GM18858 (cell line): ENCODE data around the gene SCAF1.

Experiments used
- ATAC-seq: cut with Tn5 transposase; IDR thresholded peaks from one replicate; pipeline ENCODE4 v1.9.1; 2021; ENCODE audit not compliant: unreplicated experiment

SCAF1 gene

DNA sequence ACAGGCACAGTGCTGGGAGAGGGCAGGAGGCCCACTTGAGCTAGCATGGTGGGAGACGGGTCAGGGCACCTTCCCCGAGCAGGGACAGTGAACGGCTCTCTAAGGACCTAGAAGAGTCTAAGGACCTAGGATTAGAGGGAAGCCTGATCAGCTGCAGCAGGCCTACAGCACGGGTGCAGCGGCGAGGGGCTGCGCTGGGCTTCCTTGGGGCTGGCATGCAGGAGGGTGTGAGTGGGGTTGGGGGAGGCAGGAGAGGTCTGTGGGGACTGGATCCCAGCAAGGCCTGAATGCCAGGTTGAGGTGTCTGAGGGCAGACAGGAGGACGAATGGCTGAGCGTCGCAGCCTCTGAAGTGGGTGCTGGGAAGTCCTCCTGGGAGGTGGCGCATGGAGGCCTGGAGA, 3.6 kb downstream of the SCAF1 start:
- no peak for ATAC-seq

DNA sequence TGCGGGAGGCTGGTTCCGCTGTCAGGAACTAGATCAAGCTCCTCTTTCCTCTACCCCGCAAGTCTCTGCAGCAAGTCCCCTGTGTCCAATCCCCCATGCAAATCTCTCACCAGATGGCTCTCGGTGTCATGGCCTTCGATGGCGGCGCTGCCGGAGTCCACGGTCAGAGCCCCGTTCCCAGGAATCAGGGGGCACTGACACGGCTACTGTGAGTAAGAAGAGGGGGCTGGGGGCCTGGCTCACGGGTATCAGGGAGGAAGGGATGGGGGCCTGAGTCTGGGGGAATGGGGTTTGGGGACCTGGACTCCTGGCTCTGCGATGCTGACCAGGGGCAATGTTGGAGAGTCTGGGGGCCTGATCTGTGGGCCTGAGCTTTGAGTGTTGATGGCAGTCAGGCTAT, 4.0 kb downstream of the SCAF1 start:
- no peak for ATAC-seq

DNA sequence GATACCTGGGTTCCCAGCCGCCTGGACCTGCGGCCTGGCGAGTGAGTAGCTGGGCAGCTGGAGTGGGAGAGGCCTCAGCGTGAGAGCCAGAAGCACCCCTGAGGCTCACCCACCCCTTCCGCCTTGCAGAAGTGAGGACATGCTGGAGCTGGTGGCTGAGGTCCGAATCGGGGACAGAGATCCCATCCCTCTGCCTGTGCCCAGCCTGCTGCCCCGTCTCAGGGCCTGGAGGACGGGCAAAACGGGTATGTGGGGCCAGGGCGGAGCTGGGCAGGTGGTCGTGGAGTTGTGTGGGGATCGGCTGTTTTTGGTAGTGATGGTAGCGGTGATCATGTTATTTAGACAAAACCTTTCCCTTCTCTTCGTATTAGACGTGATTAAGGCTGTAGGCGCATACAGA, 4.6 kb downstream of the SCAF1 start:
- no peak for ATAC-seq

GRCh38 chr19:49651029-49651819, 9.2 kb downstream of the SCAF1 start:
- no peak for ATAC-seq

DNA sequence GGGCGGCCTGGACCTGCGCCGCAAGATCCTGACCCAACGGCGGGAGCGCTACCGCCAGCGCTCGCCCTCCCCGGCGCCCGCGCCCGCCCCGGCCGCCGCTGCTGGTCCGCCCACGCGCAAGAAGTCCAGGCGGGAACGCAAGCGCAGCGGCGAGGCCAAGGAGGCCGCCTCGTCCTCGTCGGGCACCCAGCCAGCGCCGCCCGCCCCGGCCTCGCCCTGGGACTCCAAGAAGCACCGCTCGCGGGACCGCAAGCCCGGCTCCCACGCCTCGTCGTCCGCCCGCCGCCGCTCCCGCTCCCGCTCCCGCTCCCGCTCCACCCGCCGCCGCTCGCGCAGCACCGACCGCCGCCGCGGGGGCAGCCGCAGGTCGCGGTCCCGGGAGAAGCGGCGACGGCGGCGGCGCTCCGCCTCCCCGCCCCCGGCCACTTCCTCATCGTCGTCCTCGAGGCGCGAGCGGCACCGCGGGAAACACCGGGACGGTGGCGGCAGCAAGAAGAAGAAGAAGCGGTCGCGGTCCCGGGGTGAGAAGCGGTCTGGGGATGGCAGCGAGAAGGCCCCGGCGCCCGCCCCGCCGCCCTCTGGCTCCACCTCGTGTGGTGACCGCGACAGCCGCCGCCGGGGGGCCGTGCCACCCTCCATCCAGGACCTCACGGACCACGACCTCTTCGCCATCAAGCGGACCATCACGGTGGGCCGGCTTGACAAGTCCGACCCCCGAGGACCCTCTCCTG, 10.0 kb downstream of the SCAF1 start:
- ATAC-seq = no peak

- ATAC-seq = no peak
These were observed 10.8 kb downstream of the SCAF1 start for GRCh38 chr19:49652551-49653465.

DNA sequence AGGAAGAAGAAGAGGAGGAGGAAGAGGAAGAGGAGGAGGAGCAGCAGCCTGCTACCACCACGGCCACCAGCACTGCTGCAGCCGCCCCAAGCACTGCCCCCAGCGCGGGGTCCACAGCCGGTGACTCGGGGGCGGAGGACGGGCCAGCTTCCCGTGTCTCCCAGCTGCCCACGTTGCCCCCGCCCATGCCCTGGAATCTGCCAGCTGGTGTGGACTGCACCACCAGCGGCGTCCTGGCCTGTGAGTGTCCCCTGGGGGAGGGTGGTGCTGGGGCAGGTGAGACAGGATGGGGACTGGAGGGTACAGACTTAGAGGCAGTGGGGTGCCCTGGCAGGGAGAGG, 11.4 kb downstream of the SCAF1 start:
- ATAC-seq = no peak

DNA sequence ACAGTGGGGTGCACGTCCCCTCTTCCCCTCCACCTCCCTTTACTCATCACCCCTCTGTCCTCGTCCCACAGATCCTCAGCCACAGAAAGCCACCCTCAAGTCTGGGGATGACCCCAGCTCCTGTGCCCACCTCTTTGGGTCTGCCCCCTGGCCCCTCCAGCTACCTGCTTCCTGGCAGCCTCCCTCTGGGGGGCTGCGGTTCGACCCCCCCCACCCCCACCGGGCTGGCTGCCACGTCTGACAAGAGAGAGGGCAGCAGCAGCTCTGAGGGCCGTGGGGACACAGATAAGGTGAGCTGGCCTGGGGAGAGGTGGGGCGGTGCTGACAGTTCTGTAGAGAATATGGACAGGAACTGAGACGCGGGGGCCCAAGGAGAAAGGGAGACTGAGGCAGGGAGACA, 12.6 kb downstream of the SCAF1 start:
- no peak for ATAC-seq

GRCh38 chr19:49655570-49656455, 13.8 kb downstream of the SCAF1 start:
- no peak for ATAC-seq

- ATAC-seq = no peak
These were observed 14.6 kb downstream of the SCAF1 start for GRCh38 chr19:49656456-49657109.

DNA sequence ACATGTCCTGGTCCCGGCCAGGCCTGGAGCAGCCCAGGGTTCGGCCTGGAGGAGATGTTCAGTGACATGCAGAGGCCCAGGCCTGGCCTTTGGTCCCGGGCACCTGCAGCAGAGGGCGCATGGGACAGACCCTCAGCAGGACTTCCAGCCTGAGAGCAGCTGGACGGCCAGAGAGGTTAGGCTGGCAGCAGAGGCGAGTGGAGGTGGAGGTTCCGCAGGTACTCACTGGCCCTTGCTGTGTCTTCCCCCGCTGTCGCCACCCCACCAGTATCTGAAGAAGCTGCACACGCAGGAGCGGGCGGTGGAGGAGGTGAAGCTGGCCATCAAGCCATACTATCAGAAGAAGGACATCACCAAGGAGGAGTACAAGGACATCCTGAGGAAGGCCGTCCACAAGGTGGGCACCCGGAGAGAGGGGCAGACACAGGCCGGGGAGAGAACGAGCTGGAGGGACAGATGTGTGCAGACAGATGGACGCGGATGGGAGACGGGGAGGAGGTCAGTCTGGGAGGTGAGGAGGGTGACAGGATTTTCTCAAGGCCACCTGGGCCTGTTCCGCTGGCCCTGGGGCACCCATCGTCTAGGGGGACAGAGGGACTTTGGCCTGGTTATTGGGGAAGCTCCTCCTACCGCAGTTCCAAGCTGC, 15.6 kb downstream of the SCAF1 start:
- ATAC-seq = no peak

DNA sequence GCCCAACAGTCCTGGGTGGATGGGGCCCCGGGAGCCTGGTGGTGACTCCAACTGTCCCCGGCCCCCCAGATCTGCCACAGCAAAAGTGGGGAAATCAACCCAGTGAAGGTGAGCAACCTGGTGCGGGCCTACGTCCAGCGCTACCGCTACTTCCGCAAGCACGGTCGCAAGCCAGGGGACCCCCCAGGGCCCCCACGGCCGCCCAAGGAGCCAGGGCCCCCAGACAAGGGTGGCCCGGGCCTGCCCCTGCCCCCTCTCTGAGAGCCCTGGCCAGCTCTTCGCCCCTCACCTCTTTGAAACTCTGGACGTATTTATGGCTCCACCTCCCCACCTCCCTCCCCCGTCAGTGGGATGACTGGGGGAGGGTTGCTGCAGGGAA, 16.1 kb downstream of the SCAF1 start:
- ATAC-seq = no peak

GRCh38 chr19:49658566-49659442, 16.8 kb downstream of the SCAF1 start:
- ATAC-seq = no peak

GRCh38 chr19:49660338-49660961, 18.4 kb downstream of the SCAF1 start:
- no peak for ATAC-seq

GRCh38 chr19:49662011-49662410, 20.0 kb downstream of the SCAF1 start:
- ATAC-seq = no peak

GRCh38 chr19:49663224-49663623, 21.2 kb downstream of the SCAF1 start:
- ATAC-seq = no peak

DNA sequence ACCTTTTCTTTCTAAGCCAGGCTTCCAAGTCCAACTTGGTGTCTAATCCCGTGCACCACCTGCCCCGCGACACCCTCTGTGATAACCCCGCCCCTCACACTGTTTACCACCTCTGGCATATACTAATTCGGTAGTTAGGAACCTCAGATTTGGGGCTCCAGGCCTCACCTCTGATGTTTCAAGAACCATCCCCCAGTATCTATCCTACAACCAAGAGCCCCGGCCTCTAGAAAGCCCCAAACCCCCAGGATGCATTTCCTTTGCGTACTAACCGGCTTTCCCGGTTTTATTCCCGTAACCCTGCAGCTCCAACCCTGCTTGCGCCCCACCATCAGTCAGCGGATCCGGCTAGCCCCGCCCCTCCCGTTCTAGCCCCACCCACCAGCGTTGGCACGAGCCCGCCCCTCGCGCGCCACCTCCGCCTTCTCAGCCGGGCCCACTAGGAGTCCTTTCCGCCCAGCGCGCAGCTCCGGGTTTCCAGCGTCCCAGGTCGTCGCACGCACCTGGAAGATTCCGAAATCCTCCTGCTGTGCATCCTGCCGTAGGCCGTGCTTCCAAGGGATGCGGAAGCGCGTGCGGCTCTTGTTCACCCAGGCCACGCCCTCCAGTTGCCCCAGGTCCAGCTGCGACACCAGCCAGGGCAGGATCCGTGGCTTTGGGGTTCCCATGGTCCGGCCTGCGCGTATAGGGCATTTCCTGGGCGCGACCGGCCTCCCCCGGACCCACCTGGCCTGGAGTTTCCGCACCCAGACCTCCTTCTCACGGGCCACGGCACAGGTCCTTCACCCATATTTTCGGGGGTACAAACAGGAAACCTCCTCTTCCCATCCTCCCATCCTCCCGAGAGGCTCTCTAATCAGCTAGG, 22.4 kb downstream of the SCAF1 start:
- ATAC-seq = no peak
